Measurements from ENCODE around the gene DPP4. TPM values are rescaled to one million over a fixed set of nuclear protein-coding genes. Genes with fewer than 3 reads are reported as not detected.

The DPP4 gene
- total RNA-seq, 1 experiment from 2014 or later, result 2.8 TPM

DNA sequence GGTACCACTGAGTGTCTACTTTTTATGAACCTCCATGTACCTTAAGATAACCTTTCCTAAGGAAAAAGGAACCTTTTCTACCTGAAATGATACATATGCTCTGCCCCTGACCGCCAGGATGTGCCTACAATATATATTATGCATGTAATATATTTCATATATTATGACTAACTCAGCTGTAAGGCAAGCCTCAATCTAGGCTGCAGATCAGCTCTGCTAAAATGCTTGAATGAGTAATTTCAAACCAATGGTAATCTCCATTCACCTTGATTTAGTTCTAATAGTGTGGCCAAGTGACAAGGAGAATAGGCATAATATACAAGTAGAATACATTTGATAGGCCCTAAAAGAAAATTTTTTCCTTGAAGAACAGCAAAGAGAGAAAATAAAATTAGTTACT lies 101.8 kb downstream of the DPP4 start:
- no peaks in the 10 kb centered on the region for H3K4me1 ChIP-seq (ENCODE audit: insufficient read depth, low read length)
- H3K27ac Mint-ChIP-seq, result no peak overlapping the region
- H3K79me2 ChIP-seq (ENCODE audit: insufficient read depth, low read length), result no peaks in the 10 kb centered on the region
- no peak overlapping the region for H2BK15ac ChIP-seq (ENCODE audit: low read depth, low read length)
- DNase-seq, result no peak
- H2AFZ ChIP-seq (ENCODE audit: low read length), result no peak overlapping the region
- H4K91ac ChIP-seq (ENCODE audit: insufficient read length, low read depth, low read length), result no peak overlapping the region
- H2BK20ac ChIP-seq (ENCODE audit: low read depth, low read length, poor library complexity, severe bottlenecking), result no peak overlapping the region
- H3K9me3 ChIP-seq (ENCODE audit: control insufficient read depth, low read depth, low read length), result no peaks in the 10 kb centered on the region
- no peak overlapping the region for H3K4ac ChIP-seq (ENCODE audit: low read depth, low read length)
- no peak overlapping the region for H3K14ac ChIP-seq (ENCODE audit: insufficient read depth, low read length)
- TF ChIP-seq, protein P1, sequence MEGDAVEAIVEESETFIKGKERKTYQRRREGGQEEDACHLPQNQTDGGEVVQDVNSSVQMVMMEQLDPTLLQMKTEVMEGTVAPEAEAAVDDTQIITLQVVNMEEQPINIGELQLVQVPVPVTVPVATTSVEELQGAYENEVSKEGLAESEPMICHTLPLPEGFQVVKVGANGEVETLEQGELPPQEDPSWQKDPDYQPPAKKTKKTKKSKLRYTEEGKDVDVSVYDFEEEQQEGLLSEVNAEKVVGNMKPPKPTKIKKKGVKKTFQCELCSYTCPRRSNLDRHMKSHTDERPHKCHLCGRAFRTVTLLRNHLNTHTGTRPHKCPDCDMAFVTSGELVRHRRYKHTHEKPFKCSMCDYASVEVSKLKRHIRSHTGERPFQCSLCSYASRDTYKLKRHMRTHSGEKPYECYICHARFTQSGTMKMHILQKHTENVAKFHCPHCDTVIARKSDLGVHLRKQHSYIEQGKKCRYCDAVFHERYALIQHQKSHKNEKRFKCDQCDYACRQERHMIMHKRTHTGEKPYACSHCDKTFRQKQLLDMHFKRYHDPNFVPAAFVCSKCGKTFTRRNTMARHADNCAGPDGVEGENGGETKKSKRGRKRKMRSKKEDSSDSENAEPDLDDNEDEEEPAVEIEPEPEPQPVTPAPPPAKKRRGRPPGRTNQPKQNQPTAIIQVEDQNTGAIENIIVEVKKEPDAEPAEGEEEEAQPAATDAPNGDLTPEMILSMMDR (conservative IDR thresholded peaks at IDR 0.05), result no peak
- H4K8ac ChIP-seq (replicated peaks; ENCODE audit: insufficient read length, low read depth, low read length), result no peak overlapping the region
- no peaks in the 10 kb centered on the region for H3K79me1 ChIP-seq (ENCODE audit: insufficient read depth, low read depth, low read length, poor library complexity, severe bottlenecking)
- H3K36me3 Mint-ChIP-seq (ENCODE audit: insufficient read depth in 1 of 3, low read depth in 3 of 3), result no peaks in the 10 kb centered on the region
- H3K23me2 ChIP-seq (ENCODE audit: insufficient read length, low read depth, low read length, poor library complexity, severe bottlenecking), result no peaks in the 10 kb centered on the region
- H3K27me3 ChIP-seq (ENCODE audit: insufficient read depth, low read length), result no peaks in the 10 kb centered on the region
- H4K20me1 ChIP-seq (ENCODE audit: control insufficient read depth, insufficient read depth, insufficient read length), result no peaks in the 10 kb centered on the region
- WGBS (ENCODE audit: extremely low coverage, insufficient read length, low lambda C conversion rate), result no CpG with 5 or more reads among the region's 1 CpG
- no peaks in the 10 kb centered on the region for H3K9me3 Mint-ChIP-seq
- H3K4me3 Mint-ChIP-seq, result no peak overlapping the region
- H3T11ph ChIP-seq (ENCODE audit: low read length), result no peak overlapping the region
- peaks cover 11 to 14% of the 10 kb centered on the region in 2 experiments for H3K4me1 Mint-ChIP-seq
- no peak overlapping the region for H3K23ac ChIP-seq (ENCODE audit: insufficient read length, low read depth, low read length)
- no peak overlapping the region for H3K27ac ChIP-seq (ENCODE audit: insufficient read length, low read depth, low read length)
- no peaks in the 10 kb centered on the region for H3K27me3 Mint-ChIP-seq (ENCODE audit: low read depth)
- H3K56ac ChIP-seq (ENCODE audit: insufficient read length, low read depth, low read length), result no peak overlapping the region
- H3K4me2 ChIP-seq (ENCODE audit: insufficient read depth, insufficient read length, low read length), result no peak overlapping the region
- H2BK120ac ChIP-seq (ENCODE audit: low read depth, low read length, poor library complexity, severe bottlenecking), result no peak overlapping the region
- H4K5ac ChIP-seq (ENCODE audit: insufficient read length, low read depth, low read length), result no peak overlapping the region
- no peak overlapping the region for H3K9ac ChIP-seq (ENCODE audit: extremely low read depth, insufficient read length, low read length)
- H2BK12ac ChIP-seq (ENCODE audit: insufficient read length, low read depth, low read length), result no peak overlapping the region
- H3K18ac ChIP-seq (ENCODE audit: insufficient read length, low read depth, low read length), result no peak overlapping the region
- H2AK5ac ChIP-seq (ENCODE audit: insufficient read length, low read length), result no peak overlapping the region
- no peak overlapping the region for H2BK5ac ChIP-seq (ENCODE audit: insufficient read length, low read length)

All from H9 (cell line).